HUES6 (cell line): ENCODE data around the gene UBA3.

ENCODE experiments used
- H3K27ac ChIP-seq: 2 replicates; pipeline ENCODE4 v1.7.0; 2013; ENCODE audit warnings: low read depth, mild to moderate bottlenecking, low read length, inconsistent platforms
- H3K27me3 ChIP-seq: 2 replicates; pipeline ENCODE4 v1.6.1; 2013; ENCODE audit warnings: low read length; ENCODE audit not compliant: control insufficient read depth, insufficient read depth
- H3K36me3 ChIP-seq: 2 replicates; pipeline ENCODE4 v1.6.1; 2013; ENCODE audit warnings: low read length; ENCODE audit not compliant: control insufficient read depth, insufficient read depth
- H3K4me1 ChIP-seq: 2 replicates; pipeline ENCODE4 v1.6.1; 2013; ENCODE audit warnings: low read length; ENCODE audit not compliant: control insufficient read depth, insufficient read depth
- H3K4me3 ChIP-seq: 2 replicates; pipeline ENCODE4 v1.5.1; 2013; ENCODE audit warnings: low read depth, low read length
- H3K9ac ChIP-seq: one replicate; pipeline ENCODE4 v1.6.1; 2013; ENCODE audit warnings: mild to moderate bottlenecking, low read length
- H3K9me3 ChIP-seq: 2 replicates; pipeline ENCODE4 v1.6.1; 2013; ENCODE audit warnings: low read depth, low read length; ENCODE audit not compliant: control insufficient read depth, insufficient read depth

The UBA3 gene

GRCh38 chr3:69099576-69099975 is 19.4 kb upstream of the UBA3 start:
- no peaks in the 10 kb centered on the region for H3K27me3 ChIP-seq
- H3K4me3 ChIP-seq: no peak overlapping the region
- no peak overlapping the region for H3K27ac ChIP-seq
- peaks cover 13% of the 10 kb centered on the region for H3K36me3 ChIP-seq
- peaks cover 6% of the 10 kb centered on the region for H3K4me1 ChIP-seq
- no peak overlapping the region for H3K9ac ChIP-seq
- no peaks in the 10 kb centered on the region for H3K9me3 ChIP-seq

- H3K4me1 ChIP-seq: peaks cover 15% of the 10 kb centered on the region
- no peaks in the 10 kb centered on the region for H3K9me3 ChIP-seq
- H3K36me3 ChIP-seq: peaks cover 3% of the 10 kb centered on the region; the same call in 1 of the 2 replicates
- no peaks in the 10 kb centered on the region for H3K27me3 ChIP-seq
- H3K4me3 ChIP-seq: no peak overlapping the region
- no peak overlapping the region for H3K27ac ChIP-seq
- no peak overlapping the region for H3K9ac ChIP-seq
Observed at GRCh38 chr3:69097407-69098086, 17.4 kb upstream of the UBA3 start.

GRCh38 chr3:69096299-69096698 is 16.1 kb upstream of the UBA3 start:
- H3K36me3 ChIP-seq: no peaks in the 10 kb centered on the region
- peaks cover 23% of the 10 kb centered on the region for H3K4me1 ChIP-seq
- H3K27me3 ChIP-seq: no peaks in the 10 kb centered on the region
- no peak overlapping the region for H3K27ac ChIP-seq
- H3K9ac ChIP-seq: no peak overlapping the region
- no peak overlapping the region for H3K4me3 ChIP-seq
- no peaks in the 10 kb centered on the region for H3K9me3 ChIP-seq

DNA sequence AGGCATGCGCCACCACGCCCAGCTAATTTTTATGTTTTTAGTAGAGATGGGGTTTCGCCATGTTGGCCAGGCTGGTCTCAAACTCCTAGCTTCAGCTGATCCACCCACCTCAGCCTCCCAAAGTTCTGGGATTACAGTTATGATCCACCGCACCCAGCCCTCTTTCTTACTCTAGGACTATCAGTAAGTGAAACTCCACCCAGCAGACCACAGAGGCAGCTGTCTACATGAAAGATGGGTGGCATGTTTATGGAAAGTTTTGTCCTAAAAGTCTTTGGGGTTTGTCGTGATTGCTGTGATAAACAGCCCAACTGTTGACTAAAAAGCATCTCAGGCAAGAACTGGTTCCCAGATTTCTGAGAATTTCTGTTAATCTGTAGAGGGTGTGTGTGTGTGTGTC is 15.5 kb upstream of the UBA3 start:
- Histone ChIP-seq H3K27ac (no peak overlapping the region), H3K4me3 (no peak overlapping the region), H3K9ac (no peak overlapping the region), H3K4me1 (peaks cover 23% of the 10 kb centered on the region), H3K27me3 (no peaks in the 10 kb centered on the region), H3K9me3 (no peaks in the 10 kb centered on the region), H3K36me3 (no peaks in the 10 kb centered on the region)

DNA sequence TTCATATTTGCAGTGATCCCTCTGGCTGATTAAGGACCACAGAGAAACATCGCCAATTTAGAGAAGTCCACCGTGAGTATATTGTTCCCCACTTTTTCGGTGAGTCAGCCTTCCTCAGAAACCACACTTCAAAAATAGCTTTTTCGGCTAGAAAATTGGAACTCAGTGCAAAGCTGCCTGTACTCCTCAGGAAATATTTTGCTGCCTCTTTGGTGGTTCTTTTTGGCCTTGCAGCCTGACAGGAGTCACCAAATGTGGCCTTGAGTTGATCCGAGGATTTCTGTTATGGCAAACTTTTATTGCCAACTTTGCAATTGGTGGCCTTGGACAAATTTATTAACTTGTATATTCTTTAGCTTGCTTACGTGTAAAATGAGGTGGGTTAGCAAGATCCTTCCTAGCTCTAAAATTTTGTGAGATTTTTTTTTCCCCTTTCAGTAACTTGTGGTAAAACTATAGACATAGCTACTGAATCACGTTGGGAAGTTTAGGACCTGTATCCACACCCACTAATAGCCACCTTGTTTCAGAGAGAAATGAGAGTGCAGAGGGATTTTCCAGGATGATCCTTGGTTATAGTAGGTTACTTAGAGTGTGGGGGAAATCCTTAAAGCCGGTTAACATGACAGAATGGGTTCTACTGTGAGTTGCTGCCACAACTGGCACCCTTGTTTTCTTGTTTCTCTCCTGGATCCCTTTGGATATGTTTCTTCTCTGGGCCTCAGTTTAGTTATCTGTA is 14.5 kb upstream of the UBA3 start:
- peaks cover 27% of the 10 kb centered on the region for H3K4me1 ChIP-seq
- no peak overlapping the region for H3K4me3 ChIP-seq
- H3K27ac ChIP-seq: no peak overlapping the region
- no peak overlapping the region for H3K9ac ChIP-seq
- no peaks in the 10 kb centered on the region for H3K36me3 ChIP-seq
- no peaks in the 10 kb centered on the region for H3K27me3 ChIP-seq
- no peaks in the 10 kb centered on the region for H3K9me3 ChIP-seq

GRCh38 chr3:69092030-69092516 is 11.9 kb upstream of the UBA3 start:
- Histone ChIP-seq H3K36me3 (no peaks in the 10 kb centered on the region), H3K4me3 (no peak overlapping the region), H3K4me1 (peaks cover 37% of the 10 kb centered on the region), H3K9me3 (no peaks in the 10 kb centered on the region), H3K27ac (no peak overlapping the region), H3K27me3 (no peaks in the 10 kb centered on the region), H3K9ac (no peak overlapping the region)

DNA sequence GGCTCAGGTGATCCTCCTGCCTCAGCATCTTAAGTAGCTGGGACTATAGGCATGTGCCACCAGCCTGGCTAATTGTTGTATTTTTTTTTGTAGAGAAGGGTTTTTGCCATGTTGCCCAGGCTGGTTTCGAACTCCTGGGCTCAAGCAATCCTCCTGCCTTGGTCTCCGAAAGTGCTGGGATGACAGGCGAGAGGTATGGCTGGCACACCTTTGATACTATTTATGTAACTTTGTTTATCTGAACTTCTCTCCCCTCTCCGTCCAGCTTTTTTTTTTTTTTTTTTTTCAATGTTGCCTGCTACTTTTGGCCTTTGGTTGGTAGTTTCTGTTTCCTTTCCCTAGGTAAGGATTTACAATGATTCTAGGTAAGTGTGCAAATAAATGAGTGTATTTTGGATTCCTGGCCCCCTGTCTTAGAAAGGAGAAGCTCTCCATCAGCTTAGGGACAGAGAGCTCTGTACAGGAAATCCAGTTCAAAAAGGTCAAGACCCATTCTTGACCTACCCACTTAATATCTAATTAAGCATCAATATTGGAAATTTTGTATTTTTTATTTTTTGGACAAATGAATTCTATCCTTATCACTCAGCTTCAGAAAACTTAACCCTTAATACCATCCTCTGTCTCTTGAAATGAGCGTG is 11.3 kb upstream of the UBA3 start:
- peaks cover 37% of the 10 kb centered on the region for H3K4me1 ChIP-seq

GRCh38 chr3:69090021-69090420 is 9.9 kb upstream of the UBA3 start:
- H3K27ac ChIP-seq: no peak overlapping the region
- H3K36me3 ChIP-seq: no peaks in the 10 kb centered on the region
- H3K9me3 ChIP-seq: no peaks in the 10 kb centered on the region
- no peaks in the 10 kb centered on the region for H3K27me3 ChIP-seq
- peaks cover 40% of the 10 kb centered on the region for H3K4me1 ChIP-seq
- no peak overlapping the region for H3K9ac ChIP-seq
- H3K4me3 ChIP-seq: no peak overlapping the region

More for the DNA sequence above, 11.3 kb upstream of the UBA3 start:
- no peak overlapping the region for H3K27ac ChIP-seq
- H3K4me3 ChIP-seq: no peak overlapping the region
- H3K27me3 ChIP-seq: no peaks in the 10 kb centered on the region
- no peak overlapping the region for H3K9ac ChIP-seq
- no peaks in the 10 kb centered on the region for H3K36me3 ChIP-seq
- no peaks in the 10 kb centered on the region for H3K9me3 ChIP-seq

- Histone ChIP-seq H3K27ac (no peak overlapping the region), H3K4me3 (no peak overlapping the region)
Observed at GRCh38 chr3:69088063-69088462, 7.9 kb upstream of the UBA3 start.

DNA sequence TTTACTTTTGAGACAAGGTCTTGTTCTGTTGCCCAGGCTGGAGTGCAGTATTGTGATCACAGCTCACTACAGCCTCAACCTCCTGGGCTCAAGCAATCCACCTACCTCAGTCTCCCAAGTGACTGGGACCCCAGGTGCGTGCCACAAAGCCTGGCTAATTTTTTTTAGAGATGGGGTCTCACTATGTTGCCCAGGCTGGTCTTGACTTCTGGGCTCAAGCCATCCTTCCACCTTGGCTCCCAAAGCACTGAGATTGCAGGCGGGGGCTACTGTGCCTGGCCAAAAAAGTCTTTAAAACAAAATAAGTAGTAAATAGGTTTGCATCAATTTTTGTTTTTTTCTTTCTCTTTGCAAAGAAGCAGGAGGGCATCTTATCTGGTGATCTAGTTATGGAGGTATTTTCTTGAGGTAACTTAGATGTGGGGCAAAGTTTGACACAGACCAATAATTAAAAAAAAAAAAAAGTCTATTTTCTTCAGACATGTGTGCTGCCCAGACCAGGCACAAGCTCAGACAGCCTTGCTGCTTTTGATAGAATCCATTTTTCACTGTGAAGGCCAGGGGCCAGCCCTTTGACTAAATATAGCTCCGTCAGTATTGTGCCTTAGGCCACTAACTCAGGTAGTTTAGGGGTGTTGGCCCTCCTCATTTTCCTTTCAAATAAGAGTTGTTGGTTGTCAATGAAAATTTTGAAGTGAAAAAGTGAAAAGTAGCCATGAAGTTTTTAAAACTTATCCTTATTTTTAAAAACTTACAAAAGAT is 7.0 kb upstream of the UBA3 start:
- Histone ChIP-seq H3K4me3 (no peak overlapping the region), H3K4me1 (peaks cover 43% of the 10 kb centered on the region), H3K9me3 (no peaks in the 10 kb centered on the region), H3K9ac (no peak overlapping the region), H3K36me3 (no peaks in the 10 kb centered on the region), H3K27me3 (no peaks in the 10 kb centered on the region), H3K27ac (no peak overlapping the region)

More at GRCh38 chr3:69088063-69088462, 7.9 kb upstream of the UBA3 start:
- no peak overlapping the region for H3K9ac ChIP-seq
- no peaks in the 10 kb centered on the region for H3K9me3 ChIP-seq
- H3K27me3 ChIP-seq: no peaks in the 10 kb centered on the region
- no peaks in the 10 kb centered on the region for H3K36me3 ChIP-seq
- H3K4me1 ChIP-seq: peaks cover 42% of the 10 kb centered on the region
